Endothelial cell of umbilical vein (primary cell): Measurements from ENCODE around the gene KIFC1. TPM values are rescaled to one million over a fixed set of nuclear protein-coding genes. Genes with fewer than 3 reads are reported as not detected.

ENCODE experiments used
- BruUV-seq: library from RNA; stranded (reverse); fragments of 400-500 nt; replicated peaks from 2 replicates; lab custom pipeline; 2021; lab: Mats Ljungman, UMichigan
- CTCF ChIA-PET: fragments of 300-600, 350-600 bp; sonication (Branson Sonifier 250); formaldehyde crosslinking; loops from one replicate; lab custom pipeline; 2021; ENCODE audit warnings: antibody characterized with exemption, inconsistent platforms; lab: Charles Lee
- POLR2A ChIA-PET: fragments of 300-600, 350-600 bp; sonication (Branson Sonifier 250); formaldehyde crosslinking; loops from one replicate; lab custom pipeline; 2021; ENCODE audit warnings: antibody characterized with exemption, inconsistent platforms; lab: Charles Lee
- DNase-seq: peaks from one replicate; pipeline ENCODE4 v3.0.0-alpha.2; 2011; ENCODE audit warnings: low read depth, low spot score
- FAIRE-seq: peaks from 2 replicates; lab custom pipeline; 2011; peaks lifted over from hg19 to GRCh38; lab: Jason Lieb, UNC
- H2AFZ ChIP-seq: 2 replicates; pipeline ENCODE4 v1.6.0; 2012; ENCODE audit warnings: low read depth, low read length, control low read depth, inconsistent platforms
- H3K27ac ChIP-seq: 2 replicates; pipeline ENCODE4 v1.5.1; 2011; ENCODE audit warnings: low read depth, mild to moderate bottlenecking, control low read depth, low read length, moderate library complexity; ENCODE audit not compliant: insufficient read depth
- H3K27me3 ChIP-seq, 2 experiments: 2 replicates each; pipeline versions ENCODE4 v1.6.0 to v1.6.1; 2011; ENCODE audit warnings: low read length in 2 of 2, mixed read lengths in 1 of 2; ENCODE audit not compliant: control insufficient read depth in 2 of 2, insufficient read depth in 2 of 2
- H3K36me3 ChIP-seq, 2 experiments: 2 replicates in 1 of 2; 3 replicates in 1 of 2; pipeline ENCODE4 v1.5.1; 2011; ENCODE audit warnings: low read length in 2 of 2, mild to moderate bottlenecking in 1 of 2, moderate library complexity in 1 of 2; ENCODE audit not compliant: control insufficient read depth in 2 of 2, insufficient read depth in 2 of 2; ENCODE audit errors: extremely low read depth in 1 of 2
- H3K4me1 ChIP-seq: 3 replicates; pipeline ENCODE4 v1.5.1; 2011; ENCODE audit warnings: mild to moderate bottlenecking, low read length; ENCODE audit not compliant: control insufficient read depth, insufficient read depth; ENCODE audit errors: extremely low read depth
- H3K4me2 ChIP-seq: 2 replicates; pipeline ENCODE4 v1.6.1; 2011; ENCODE audit warnings: low read length, control low read depth, mixed read lengths; ENCODE audit not compliant: insufficient read depth
- H3K4me3 ChIP-seq, 3 experiments: fragments of 200-600 bp in 1 of 3; sonication (generic), shearing (Covaris generic) in 1 of 3; replicated peaks in 1 of 3; 2 replicates each; pipeline ENCODE4 v1.5.1; 2011 to 2016; ENCODE audit warnings: control low read depth in 3 of 3, low read length in 3 of 3, mild to moderate bottlenecking in 2 of 3, inconsistent platforms in 1 of 3, low read depth in 1 of 3, moderate library complexity in 1 of 3; ENCODE audit not compliant: insufficient read depth in 1 of 3
- H3K79me2 ChIP-seq: 2 replicates; pipeline ENCODE4 v1.6.0; 2012; ENCODE audit warnings: low read length, inconsistent platforms; ENCODE audit not compliant: control insufficient read depth, insufficient read depth
- H3K9ac ChIP-seq: replicated peaks from 2 replicates; pipeline ENCODE3; 2011; ENCODE audit warnings: low read length, control low read depth; ENCODE audit not compliant: insufficient read depth; ENCODE audit errors: extremely low read depth
- H3K9me1 ChIP-seq: replicated peaks from 3 replicates; pipeline ENCODE4 v1.6.0; 2011; ENCODE audit warnings: mild to moderate bottlenecking, low read length; ENCODE audit not compliant: control insufficient read depth, insufficient read depth; ENCODE audit errors: extremely low read depth
- H3K9me3 ChIP-seq: replicated peaks from 2 replicates; pipeline ENCODE4 v1.5.1; 2012; ENCODE audit warnings: low read length, inconsistent platforms; ENCODE audit not compliant: control insufficient read depth, insufficient read depth
- H4K20me1 ChIP-seq: replicated peaks from 2 replicates; pipeline ENCODE3; 2011; ENCODE audit warnings: mild to moderate bottlenecking, low read length; ENCODE audit not compliant: control insufficient read depth, insufficient read depth; ENCODE audit errors: extremely low read depth
- EZH2 ChIP-seq: IDR thresholded peaks from 2 replicates; pipeline ENCODE4 v1.6.1; 2012; ENCODE audit warnings: borderline replicate concordance, low read depth, mild to moderate bottlenecking, moderate library complexity, low read length, inconsistent platforms; ENCODE audit not compliant: severe bottlenecking
- FOS ChIP-seq: IDR thresholded peaks from 2 replicates; pipeline ENCODE4 v1.6.1; 2011; ENCODE audit warnings: mild to moderate bottlenecking, low read length, moderate library complexity, borderline replicate concordance; ENCODE audit not compliant: insufficient read depth
- GATA2 ChIP-seq: IDR thresholded peaks from 2 replicates; pipeline ENCODE4 v1.7.0; 2011; ENCODE audit warnings: low read depth, mild to moderate bottlenecking, moderate library complexity, mixed read lengths, low read length; ENCODE audit not compliant: insufficient read length, insufficient read depth
- JUN ChIP-seq: IDR thresholded peaks from 2 replicates; pipeline ENCODE4 v1.6.1; 2011; ENCODE audit warnings: borderline replicate concordance, low read depth; ENCODE audit not compliant: insufficient read length, insufficient read depth
- MYC ChIP-seq: IDR thresholded peaks from one replicate; pipeline ENCODE4 v1.6.1; 2011; ENCODE audit warnings: mild to moderate bottlenecking, low read depth, low read length
- POLR2A ChIP-seq: IDR thresholded peaks from 2 replicates; pipeline ENCODE4 v1.6.1; 2012; ENCODE audit warnings: low read depth, mild to moderate bottlenecking, control low read depth, low read length
- POLR2AphosphoS5 ChIP-seq: IDR thresholded peaks from 2 replicates; pipeline ENCODE4 v1.6.1; 2012; ENCODE audit warnings: low read depth, mild to moderate bottlenecking, control low read depth, low read length, moderate library complexity; ENCODE audit not compliant: insufficient read depth
- dilution Hi-C: fragments of 300-500 bp; cut with MboI; formaldehyde crosslinking; loops from one replicate; pipeline ENCODE4 v1.15.0; 2019; ENCODE audit warnings: low sequenced_read_pairs; ENCODE audit not compliant: extremely low pct_ligation_motif_present
- intact Hi-C: fragments of 100-400 bp; cut with micrococcal nuclease; formaldehyde crosslinking; loops from one replicate; pipeline ENCODE4 v1.10.0; 2022
- polyA plus RNA-seq, 4 experiments: library from polyadenylated mRNA; depleted of rRNA in 3 of 4; stranded (reverse) in 3 of 4; unstranded in 1 of 4; fragments of >200 nt; gene quantifications; 2 replicates each; pipeline versions ENCODE4 v1.2.1 to v1.2.3, GENCODE V29; 2011 to 2012; ENCODE audit warnings: missing spikeins in 1 of 4
- total RNA-seq: library from RNA; stranded (reverse); gene quantifications from 2 replicates; pipeline ENCODE4 v1.2.3, GENCODE V29; 2021
- TF ChIP-seq, protein P1 (sequence below), 2 donors: IDR thresholded peaks; 1 replicate in 1 of 2; 2 replicates in 1 of 2; pipeline ENCODE4 v1.5.1; 2011; ENCODE audit warnings: low read length in 2 of 2, mild to moderate bottlenecking in 2 of 2, moderate library complexity in 2 of 2, control low read depth in 1 of 2, inconsistent platforms in 1 of 2, low read depth in 1 of 2; ENCODE audit not compliant: insufficient read depth in 1 of 2; ENCODE audit errors: extremely low read depth in 1 of 2
- TF ChIP-seq, protein P2 (sequence below): IDR thresholded peaks from 2 replicates; pipeline ENCODE4 v1.6.1; 2011; ENCODE audit not compliant: insufficient read depth, insufficient read length

Gene KIFC1
- total and polyA plus RNA-seq, 2 donors (not counting 3 experiments of a cell fraction or from before 2014, with no cell fraction given): 39.3 to 63.4 TPM

DNA sequence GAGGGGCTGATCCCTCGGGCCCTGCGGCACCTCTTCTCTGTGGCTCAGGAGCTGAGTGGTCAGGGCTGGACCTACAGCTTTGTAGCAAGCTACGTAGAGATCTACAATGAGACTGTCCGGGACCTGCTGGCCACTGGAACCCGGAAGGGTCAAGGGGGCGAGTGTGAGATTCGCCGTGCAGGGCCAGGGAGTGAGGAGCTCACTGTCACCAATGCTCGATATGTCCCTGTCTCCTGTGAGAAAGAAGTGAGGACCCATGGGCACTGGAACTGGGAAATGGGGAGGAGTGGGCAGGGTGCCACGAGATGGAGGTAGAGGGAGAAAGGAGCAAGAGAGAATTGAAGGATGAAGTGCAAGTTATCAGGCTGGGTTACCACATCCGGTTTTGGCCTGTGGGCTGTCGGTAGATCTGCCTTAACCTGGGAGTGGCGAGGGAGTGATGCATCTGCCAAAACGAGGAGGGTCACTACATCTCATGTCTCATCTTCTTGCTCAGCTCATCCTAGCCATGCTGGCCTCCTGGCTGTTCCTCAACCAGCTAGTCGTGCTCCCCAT is 13.8 kb downstream of the KIFC1 start:
- Histone ChIP-seq H3K9ac (no peak overlapping the region), H3K36me3 (peaks cover 17 to 18% of the 10 kb centered on the region in 2 experiments), H3K4me3 (no peak overlapping the region), H3K9me1 (no peaks in the 10 kb centered on the region), H4K20me1 (no peaks in the 10 kb centered on the region), H3K27me3 (no peaks in the 10 kb centered on the region), H3K9me3 (no peaks in the 10 kb centered on the region), H3K4me1 (peaks cover 5% of the 10 kb centered on the region), H2AFZ (no peak overlapping the region), H3K4me2 (no peak overlapping the region), H3K79me2 (peaks cover 6% of the 10 kb centered on the region), H3K27ac (no peak overlapping the region)
- BruUV-seq: no TSS peak
- POLR2A ChIA-PET: no interaction called here
- FAIRE-seq: no peak
- no peak for DNase-seq
- TF ChIP-seq POLR2A (no peak), POLR2AphosphoS5 (no peak), GATA2 (no peak), EZH2 (no peak), MYC (no peak), FOS (no peak), JUN (no peak)
- TF ChIP-seq, protein P1, sequence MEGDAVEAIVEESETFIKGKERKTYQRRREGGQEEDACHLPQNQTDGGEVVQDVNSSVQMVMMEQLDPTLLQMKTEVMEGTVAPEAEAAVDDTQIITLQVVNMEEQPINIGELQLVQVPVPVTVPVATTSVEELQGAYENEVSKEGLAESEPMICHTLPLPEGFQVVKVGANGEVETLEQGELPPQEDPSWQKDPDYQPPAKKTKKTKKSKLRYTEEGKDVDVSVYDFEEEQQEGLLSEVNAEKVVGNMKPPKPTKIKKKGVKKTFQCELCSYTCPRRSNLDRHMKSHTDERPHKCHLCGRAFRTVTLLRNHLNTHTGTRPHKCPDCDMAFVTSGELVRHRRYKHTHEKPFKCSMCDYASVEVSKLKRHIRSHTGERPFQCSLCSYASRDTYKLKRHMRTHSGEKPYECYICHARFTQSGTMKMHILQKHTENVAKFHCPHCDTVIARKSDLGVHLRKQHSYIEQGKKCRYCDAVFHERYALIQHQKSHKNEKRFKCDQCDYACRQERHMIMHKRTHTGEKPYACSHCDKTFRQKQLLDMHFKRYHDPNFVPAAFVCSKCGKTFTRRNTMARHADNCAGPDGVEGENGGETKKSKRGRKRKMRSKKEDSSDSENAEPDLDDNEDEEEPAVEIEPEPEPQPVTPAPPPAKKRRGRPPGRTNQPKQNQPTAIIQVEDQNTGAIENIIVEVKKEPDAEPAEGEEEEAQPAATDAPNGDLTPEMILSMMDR (IDR thresholded peaks at IDR 0.05; ENCODE audit: extremely low read depth in 1 of 2, insufficient read depth in 1 of 2, low read depth in 1 of 2, low read length in 2 of 2): no peak
- TF ChIP-seq, protein P2, sequence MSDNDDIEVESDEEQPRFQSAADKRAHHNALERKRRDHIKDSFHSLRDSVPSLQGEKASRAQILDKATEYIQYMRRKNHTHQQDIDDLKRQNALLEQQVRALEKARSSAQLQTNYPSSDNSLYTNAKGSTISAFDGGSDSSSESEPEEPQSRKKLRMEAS: no peak
- intact Hi-C loops: no loop called here
- CTCF ChIA-PET: no interaction called here
- dilution Hi-C loops: no loop called here
